GM19455 (cell line): Measurements from ENCODE around the gene PHF19.

Experiments used
- ATAC-seq: cut with Tn5 transposase; IDR thresholded peaks from one replicate; pipeline ENCODE4 v1.9.1; 2021; ENCODE audit not compliant: unreplicated experiment

PHF19 gene

GRCh38 chr9:120892748-120893610, 16.0 kb upstream of the PHF19 start:
- ATAC-seq = peak; percentile 77

GRCh38 chr9:120891884-120892747, 15.1 kb upstream of the PHF19 start:
- peak; percentile 35 for ATAC-seq

- ATAC-seq = no peak
Measured at GRCh38 chr9:120891245-120891883, 14.4 kb upstream of the PHF19 start.

GRCh38 chr9:120890320-120891244, 13.6 kb upstream of the PHF19 start:
- no peak for ATAC-seq

GRCh38 chr9:120889606-120890271, 12.8 kb upstream of the PHF19 start:
- ATAC-seq = no peak

- ATAC-seq = no peak
Measured at GRCh38 chr9:120888626-120889025, 11.6 kb upstream of the PHF19 start.

GRCh38 chr9:120886490-120886967, 9.5 kb upstream of the PHF19 start:
- no peak for ATAC-seq

- ATAC-seq = no peak
Measured at GRCh38 chr9:120885958-120886357, 9.0 kb upstream of the PHF19 start.

- ATAC-seq = no peak
Measured at GRCh38 chr9:120885457-120885856, 8.5 kb upstream of the PHF19 start.

GRCh38 chr9:120883608-120883996, 6.6 kb upstream of the PHF19 start:
- no peak for ATAC-seq

GRCh38 chr9:120882935-120883607, 6.1 kb upstream of the PHF19 start:
- no peak for ATAC-seq

- ATAC-seq = no peak
Measured at GRCh38 chr9:120879446-120879845, 2.5 kb upstream of the PHF19 start.

- ATAC-seq = no peak
Measured at GRCh38 chr9:120878188-120879130, 1.5 kb upstream of the PHF19 start.

- peak; percentile 36 for ATAC-seq
Measured at GRCh38 chr9:120877276-120878034, 467 bp upstream of the PHF19 start.

GRCh38 chr9:120875954-120876841, 790 bp downstream of the PHF19 start:
- peak; percentile 59 for ATAC-seq

GRCh38 chr9:120875643-120875953, 1.4 kb downstream of the PHF19 start:
- ATAC-seq = no peak

- ATAC-seq = no peak
Measured at GRCh38 chr9:120875195-120875565, 1.8 kb downstream of the PHF19 start.
